ENCODE measurements around the gene BICD1. TPM values are rescaled to one million over a fixed set of nuclear protein-coding genes. Genes with fewer than 3 reads are reported as not detected.

Gene BICD1
- total RNA-seq, 1 donor from 2014 or later = 8.5 TPM

GRCh38 chr12:32076941-32077340, 29.7 kb upstream of the BICD1 start:
- peaks cover 10% of the 10 kb centered on the region for H3K9me3 ChIP-seq (replicated peaks)
- no peaks in the 10 kb centered on the region for H3K4me1 ChIP-seq
- DNase-seq = no peak
- H3K27ac ChIP-seq (replicated peaks) = no peak overlapping the region
- TF ChIP-seq CTCF (IDR thresholded peaks at IDR 0.05; ENCODE audit: borderline replicate concordance) = no peak
- no peaks in the 10 kb centered on the region for H3K36me3 ChIP-seq
- intact Hi-C loops (cut with micrococcal nuclease) = no loop called here
- no peaks in the 10 kb centered on the region for H3K27me3 ChIP-seq (ENCODE audit: low read depth)
- no peak overlapping the region for H3K4me3 ChIP-seq

GRCh38 chr12:32080435-32080834, 26.2 kb upstream of the BICD1 start:
- no peak overlapping the region for H3K27ac ChIP-seq (replicated peaks)
- H3K36me3 ChIP-seq = no peaks in the 10 kb centered on the region

GRCh38 chr12:32083489-32083888, 23.2 kb upstream of the BICD1 start:
- Histone ChIP-seq H3K27me3 (ENCODE audit: low read depth) (no peaks in the 10 kb centered on the region), H3K4me1 (no peaks in the 10 kb centered on the region), H3K36me3 (no peaks in the 10 kb centered on the region), H3K4me3 (no peak overlapping the region), H3K9me3 (replicated peaks) (no peaks in the 10 kb centered on the region), H3K27ac (replicated peaks) (no peak overlapping the region)
- no peak for TF ChIP-seq CTCF (IDR thresholded peaks at IDR 0.05; ENCODE audit: borderline replicate concordance)
- DNase-seq = no peak
- intact Hi-C loops (cut with micrococcal nuclease) = no loop called here

More at GRCh38 chr12:32080435-32080834, 26.2 kb upstream of the BICD1 start:
- DNase-seq = no peak
- H3K27me3 ChIP-seq (ENCODE audit: low read depth) = no peaks in the 10 kb centered on the region
- H3K4me1 ChIP-seq = no peaks in the 10 kb centered on the region
- no peak overlapping the region for H3K4me3 ChIP-seq
- intact Hi-C loops (cut with micrococcal nuclease) = no loop called here
- no peaks in the 10 kb centered on the region for H3K9me3 ChIP-seq (replicated peaks)
- no peak for TF ChIP-seq CTCF (IDR thresholded peaks at IDR 0.05; ENCODE audit: borderline replicate concordance)

GRCh38 chr12:32084017-32084688, 22.5 kb upstream of the BICD1 start:
- intact Hi-C loops (cut with micrococcal nuclease) = no loop called here
- no peaks in the 10 kb centered on the region for H3K27me3 ChIP-seq (ENCODE audit: low read depth)
- DNase-seq = no peak
- H3K4me3 ChIP-seq = no peak overlapping the region
- H3K27ac ChIP-seq (replicated peaks) = no peak overlapping the region
- H3K4me1 ChIP-seq = no peaks in the 10 kb centered on the region
- H3K36me3 ChIP-seq = no peaks in the 10 kb centered on the region
- TF ChIP-seq CTCF (IDR thresholded peaks at IDR 0.05; ENCODE audit: borderline replicate concordance) = no peak
- H3K9me3 ChIP-seq (replicated peaks) = no peaks in the 10 kb centered on the region

GRCh38 chr12:32084753-32085152, 21.9 kb upstream of the BICD1 start:
- no peak for TF ChIP-seq CTCF (IDR thresholded peaks at IDR 0.05; ENCODE audit: borderline replicate concordance)
- no peaks in the 10 kb centered on the region for H3K9me3 ChIP-seq (replicated peaks)
- intact Hi-C loops (cut with micrococcal nuclease) = no loop called here
- no peak overlapping the region for H3K4me3 ChIP-seq
- no peak overlapping the region for H3K27ac ChIP-seq (replicated peaks)
- H3K27me3 ChIP-seq (ENCODE audit: low read depth) = no peaks in the 10 kb centered on the region
- DNase-seq = no peak
- H3K4me1 ChIP-seq = no peaks in the 10 kb centered on the region
- no peaks in the 10 kb centered on the region for H3K36me3 ChIP-seq

Measured in left ventricle myocardium inferior (tissue), 1 donor.